Osteocyte (in vitro differentiated cells): ENCODE data around the gene MPST. TPM values are rescaled to one million over a fixed set of nuclear protein-coding genes. Genes with fewer than 3 reads are reported as not detected.

ENCODE experiments used
- DNase-seq: peaks from one replicate; pipeline ENCODE4 v3.0.0; 2021; ENCODE audit warnings: mixed read lengths; ENCODE audit not compliant: unreplicated experiment; ENCODE audit errors: extremely low spot score
- H3K27ac Mint-ChIP-seq: one replicate; pipeline ENCODE4 v1.8.0; 2021; ENCODE audit warnings: mild to moderate bottlenecking, mixed read lengths; ENCODE audit not compliant: unreplicated experiment
- H3K27me3 Mint-ChIP-seq: one replicate; pipeline ENCODE4 v1.8.0; 2021; ENCODE audit warnings: mixed read lengths; ENCODE audit not compliant: unreplicated experiment
- H3K36me3 Mint-ChIP-seq: one replicate; pipeline ENCODE4 v1.8.0; 2021; ENCODE audit warnings: mixed read lengths; ENCODE audit not compliant: unreplicated experiment
- H3K4me1 Mint-ChIP-seq: one replicate; pipeline ENCODE4 v1.8.0; 2021; ENCODE audit warnings: mixed read lengths; ENCODE audit not compliant: unreplicated experiment
- H3K4me3 Mint-ChIP-seq: one replicate; pipeline ENCODE4 v1.8.0; 2021; ENCODE audit warnings: mild to moderate bottlenecking, moderate library complexity, mixed read lengths; ENCODE audit not compliant: unreplicated experiment
- H3K9me3 Mint-ChIP-seq: one replicate; pipeline ENCODE4 v1.8.0; 2021; ENCODE audit warnings: mixed read lengths; ENCODE audit not compliant: unreplicated experiment
- total RNA-seq: library from RNA; stranded (reverse); gene quantifications from 2 replicates; pipeline ENCODE4 v1.2.1, GENCODE V29; 2021
- TF ChIP-seq, protein P1 (sequence below): fragments of 200-600 bp; sonication (generic); IDR thresholded peaks from 2 replicates; pipeline ENCODE4 v1.5.0; 2021; ENCODE audit warnings: antibody characterized with exemption, mild to moderate bottlenecking, moderate library complexity

The MPST gene
- total RNA-seq, 1 donor from 2014 or later: 65.1 TPM

DNA sequence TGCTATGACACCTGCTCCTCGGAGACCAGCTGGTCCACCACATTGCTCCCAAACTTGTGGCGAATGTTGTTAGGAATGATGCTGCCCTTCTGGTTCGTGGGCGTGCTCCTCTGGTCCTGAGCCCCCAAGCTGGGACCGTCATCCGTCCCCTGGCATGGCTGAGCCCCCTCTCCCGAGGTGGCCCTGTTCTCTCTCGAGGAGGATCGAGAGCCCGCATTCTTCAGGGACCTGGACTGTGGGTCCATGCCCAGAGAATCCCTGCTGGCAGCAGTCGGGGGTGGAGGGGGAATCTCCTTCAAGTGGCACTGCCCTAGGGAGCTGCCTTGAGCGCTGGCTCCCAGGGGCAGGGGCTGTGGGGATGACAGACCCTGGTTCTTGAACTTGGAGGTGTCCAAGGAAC is 17.7 kb upstream of the MPST start:
- H3K36me3 Mint-ChIP-seq: no peaks in the 10 kb centered on the region
- no peak for DNase-seq
- TF ChIP-seq, protein P1, sequence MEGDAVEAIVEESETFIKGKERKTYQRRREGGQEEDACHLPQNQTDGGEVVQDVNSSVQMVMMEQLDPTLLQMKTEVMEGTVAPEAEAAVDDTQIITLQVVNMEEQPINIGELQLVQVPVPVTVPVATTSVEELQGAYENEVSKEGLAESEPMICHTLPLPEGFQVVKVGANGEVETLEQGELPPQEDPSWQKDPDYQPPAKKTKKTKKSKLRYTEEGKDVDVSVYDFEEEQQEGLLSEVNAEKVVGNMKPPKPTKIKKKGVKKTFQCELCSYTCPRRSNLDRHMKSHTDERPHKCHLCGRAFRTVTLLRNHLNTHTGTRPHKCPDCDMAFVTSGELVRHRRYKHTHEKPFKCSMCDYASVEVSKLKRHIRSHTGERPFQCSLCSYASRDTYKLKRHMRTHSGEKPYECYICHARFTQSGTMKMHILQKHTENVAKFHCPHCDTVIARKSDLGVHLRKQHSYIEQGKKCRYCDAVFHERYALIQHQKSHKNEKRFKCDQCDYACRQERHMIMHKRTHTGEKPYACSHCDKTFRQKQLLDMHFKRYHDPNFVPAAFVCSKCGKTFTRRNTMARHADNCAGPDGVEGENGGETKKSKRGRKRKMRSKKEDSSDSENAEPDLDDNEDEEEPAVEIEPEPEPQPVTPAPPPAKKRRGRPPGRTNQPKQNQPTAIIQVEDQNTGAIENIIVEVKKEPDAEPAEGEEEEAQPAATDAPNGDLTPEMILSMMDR: no peak
- H3K27ac Mint-ChIP-seq: no peak overlapping the region
- H3K4me1 Mint-ChIP-seq: no peaks in the 10 kb centered on the region
- no peak overlapping the region for H3K4me3 Mint-ChIP-seq
- no peaks in the 10 kb centered on the region for H3K9me3 Mint-ChIP-seq
- peaks cover 38% of the 10 kb centered on the region for H3K27me3 Mint-ChIP-seq

DNA sequence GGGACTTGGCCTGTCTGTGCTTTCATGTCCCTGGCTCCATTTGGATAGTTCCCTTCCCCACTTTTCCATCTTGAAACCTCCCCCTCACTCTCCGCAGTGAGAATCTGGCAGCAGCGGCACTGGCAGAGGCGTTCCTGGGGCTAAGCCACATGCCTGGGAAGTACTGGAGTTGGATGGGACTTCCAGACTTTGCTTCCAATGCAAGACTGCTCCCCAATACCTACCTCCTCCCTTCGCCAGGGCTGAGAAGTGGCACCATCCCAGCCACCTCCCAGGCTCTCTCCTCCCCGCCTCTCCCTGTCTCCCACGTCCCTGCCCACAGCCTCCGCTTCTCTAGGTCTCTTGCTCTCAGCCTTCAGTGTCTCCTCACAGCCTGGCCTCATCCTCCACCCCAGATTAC is 16.9 kb upstream of the MPST start:
- Mint-ChIP-seq H3K36me3 (no peaks in the 10 kb centered on the region), H3K27me3 (peaks cover 40% of the 10 kb centered on the region), H3K4me1 (no peaks in the 10 kb centered on the region), H3K27ac (no peak overlapping the region), H3K4me3 (no peak overlapping the region), H3K9me3 (no peaks in the 10 kb centered on the region)
- TF ChIP-seq, protein P1: no peak
- no peak for DNase-seq

- no peak for DNase-seq
- Mint-ChIP-seq H3K9me3 (no peaks in the 10 kb centered on the region), H3K4me3 (no peak overlapping the region), H3K36me3 (no peaks in the 10 kb centered on the region), H3K27ac (no peak overlapping the region), H3K4me1 (no peaks in the 10 kb centered on the region), H3K27me3 (peaks cover 43% of the 10 kb centered on the region)
- TF ChIP-seq, protein P1: no peak
Measured at GRCh38 chr22:37007651-37008050, 11.9 kb upstream of the MPST start.

GRCh38 chr22:37008365-37008764 is 11.2 kb upstream of the MPST start:
- Mint-ChIP-seq H3K36me3 (no peaks in the 10 kb centered on the region), H3K27me3 (peaks cover 39% of the 10 kb centered on the region), H3K27ac (no peak overlapping the region), H3K9me3 (no peaks in the 10 kb centered on the region), H3K4me1 (no peaks in the 10 kb centered on the region), H3K4me3 (no peak overlapping the region)
- TF ChIP-seq, protein P1: no peak
- DNase-seq: no peak

DNA sequence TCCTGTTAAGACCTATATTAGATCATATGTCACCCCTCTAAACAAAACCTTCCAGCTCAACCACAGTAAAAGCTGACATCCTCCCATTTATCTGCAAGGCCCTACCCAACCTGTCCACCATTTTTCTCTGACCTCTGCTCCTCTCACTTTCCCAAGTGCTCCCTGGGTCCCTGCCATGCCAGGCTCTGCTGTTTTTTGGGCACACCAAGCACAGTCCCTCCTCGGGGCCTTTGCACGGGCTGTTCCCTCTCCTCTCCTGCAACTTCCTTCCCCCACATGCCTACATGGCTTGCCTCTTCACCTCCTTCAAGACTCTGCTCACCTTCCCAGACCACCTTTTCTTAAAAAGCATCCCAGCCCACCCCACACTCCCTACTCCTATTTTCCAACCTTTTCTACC is 10.1 kb upstream of the MPST start:
- no peak overlapping the region for H3K27ac Mint-ChIP-seq
- H3K4me3 Mint-ChIP-seq: no peak overlapping the region
- peaks cover 35% of the 10 kb centered on the region for H3K27me3 Mint-ChIP-seq
- TF ChIP-seq, protein P1: no peak
- no peak for DNase-seq
- H3K4me1 Mint-ChIP-seq: no peaks in the 10 kb centered on the region
- H3K36me3 Mint-ChIP-seq: no peaks in the 10 kb centered on the region
- H3K9me3 Mint-ChIP-seq: no peaks in the 10 kb centered on the region
